HCT116 (cell line): ENCODE measurements around the gene NR2C2AP. TPM values are rescaled to one million over a fixed set of nuclear protein-coding genes. Genes with fewer than 3 reads are reported as not detected.
A peak's percentile ranks its signal among the peaks of the same experiment; 100 is the strongest.

Experiments used
- ATAC-seq: fragments of 200-7000 bp; cut with Tn5 transposase; 2 replicates; pipeline ENCODE4 v1.9.1; 2020; ENCODE audit warnings: mild to moderate bottlenecking, moderate library complexity
- BruUV-seq: library from RNA; stranded (reverse); fragments of 400-500 nt; replicated peaks from 2 replicates; lab custom pipeline; 2021; lab: Mats Ljungman, UMichigan
- CTCF ChIA-PET: fragments of 300-600 bp; sonication (Branson Sonifier 250); formaldehyde crosslinking; loops from one replicate; lab custom pipeline; 2021; ENCODE audit warnings: antibody characterized with exemption; lab: Charles Lee
- POLR2A ChIA-PET: fragments of 300-600, 350-600 bp; sonication (Branson Sonifier 250); formaldehyde crosslinking; loops from one replicate; lab custom pipeline; 2021; ENCODE audit warnings: antibody characterized with exemption; lab: Charles Lee
- RAD21 ChIA-PET, 2 experiments: fragments of 300-600 bp; sonication (Branson Sonifier 250); formaldehyde crosslinking; loops; one replicate each; lab custom pipeline; 2023; ENCODE audit warnings: low total read pairs in 2 of 2; ENCODE audit not compliant: uncharacterized antibody in 2 of 2, unreplicated experiment in 2 of 2, low non-redundant PET in 1 of 2; lab: Charles Lee
- DNase-seq: peaks from one replicate; pipeline ENCODE4 v3.0.0-alpha.2; 2010; ENCODE audit warnings: low read depth, low spot score
- H2AFZ ChIP-seq: fragments of 200-600 bp; shearing (Covaris generic), sonication (generic); 2 replicates; pipeline ENCODE4 v1.6.1; 2017; ENCODE audit warnings: low read depth, mixed run types, mixed read lengths, antibody characterized with exemption, low read length; ENCODE audit not compliant: poor library complexity, severe bottlenecking
- H3K27ac ChIP-seq: 2 replicates; pipeline ENCODE4 v1.5.1; 2012; ENCODE audit warnings: low read depth, low read length
- H3K27me3 ChIP-seq: fragments of 200-600 bp; sonication (generic); 2 replicates; pipeline ENCODE4 v1.6.1; 2016; ENCODE audit warnings: mixed run types, low read length, mixed read lengths; ENCODE audit not compliant: insufficient read depth
- H3K36me3 ChIP-seq, 2 experiments: fragments of 200-500 bp in 1 of 2; fragments of 200-600 bp in 1 of 2; sonication (Bioruptor generic) in 1 of 2; sonication (generic) in 1 of 2; 2 replicates each; pipeline versions ENCODE4 v1.5.1 to v1.6.1; 2014 to 2016; ENCODE audit warnings: low read length in 2 of 2, inconsistent platforms in 1 of 2, mixed read lengths in 1 of 2, mixed run types in 1 of 2; ENCODE audit not compliant: insufficient read depth in 2 of 2, control insufficient read depth in 1 of 2
- H3K4me1 ChIP-seq, 2 experiments: fragments of 200-600 bp in 1 of 2; sonication (generic) in 1 of 2; 2 replicates each; pipeline versions ENCODE4 v1.5.1 to v1.6.1; 2012 to 2017; ENCODE audit warnings: low read length in 2 of 2, inconsistent platforms in 1 of 2, mild to moderate bottlenecking in 1 of 2, mixed read lengths in 1 of 2, mixed run types in 1 of 2, moderate library complexity in 1 of 2; ENCODE audit not compliant: insufficient read depth in 2 of 2, control insufficient read depth in 1 of 2
- H3K4me2 ChIP-seq: fragments of 200-600 bp; sonication (generic); 2 replicates; pipeline ENCODE4 v1.6.1; 2017; ENCODE audit warnings: mixed run types, low read length, mixed read lengths
- H3K4me3 ChIP-seq, 2 experiments: fragments of 200-600 bp in 1 of 2; sonication (generic) in 1 of 2; replicated peaks in 1 of 2; 2 replicates each; pipeline ENCODE4 v1.5.1; 2011 to 2016; ENCODE audit warnings: low read length in 2 of 2, control low read depth in 1 of 2, low read depth in 1 of 2, mild to moderate bottlenecking in 1 of 2, mixed read lengths in 1 of 2, mixed run types in 1 of 2
- H3K79me2 ChIP-seq: fragments of 200-600 bp; sonication (generic); 2 replicates; pipeline ENCODE4 v1.6.1; 2017; ENCODE audit warnings: mild to moderate bottlenecking, mixed run types, low read length, moderate library complexity, mixed read lengths; ENCODE audit not compliant: insufficient read depth
- H3K9ac ChIP-seq: fragments of 200-600 bp; sonication (generic); 2 replicates; pipeline ENCODE4 v1.6.1; 2016; ENCODE audit warnings: low read length, mixed read lengths
- H3K9me2 ChIP-seq: fragments of 200-600 bp; sonication (generic), shearing (Covaris generic); 2 replicates; pipeline ENCODE4 v1.6.1; 2017; ENCODE audit warnings: mixed run types, mild to moderate bottlenecking, moderate library complexity; ENCODE audit not compliant: insufficient read depth
- H3K9me3 ChIP-seq, 2 experiments: fragments of 200-500 bp in 1 of 2; fragments of 200-600 bp in 1 of 2; sonication (Bioruptor generic) in 1 of 2; sonication (generic) in 1 of 2; 2 replicates each; pipeline ENCODE4 v1.6.1; 2014 to 2017; ENCODE audit warnings: low read length in 2 of 2, mixed read lengths in 2 of 2, inconsistent platforms in 1 of 2, low read depth in 1 of 2, mild to moderate bottlenecking in 1 of 2, mixed run types in 1 of 2, moderate library complexity in 1 of 2; ENCODE audit not compliant: control insufficient read depth in 1 of 2, insufficient read depth in 1 of 2
- H4K20me1 ChIP-seq: fragments of 200-600 bp; sonication (generic), shearing (Covaris generic); 2 replicates; pipeline ENCODE4 v1.6.1; 2017; ENCODE audit warnings: mixed run types, mild to moderate bottlenecking, moderate library complexity; ENCODE audit not compliant: insufficient read depth
- ATF3 ChIP-seq: IDR thresholded peaks from 2 replicates; pipeline ENCODE4 v1.6.1; 2012
- CBX3 ChIP-seq: IDR thresholded peaks from 2 replicates; pipeline ENCODE4 v1.6.1; 2012; ENCODE audit warnings: low read depth
- CTCF ChIP-seq, 3 experiments: fragments of 200-600 bp in 1 of 3; sonication (generic) in 1 of 3; IDR thresholded peaks in 2 of 3; conservative IDR thresholded peaks in 1 of 3; 2 replicates each; pipeline ENCODE4 v1.5.1; 2012 to 2017; ENCODE audit warnings: low read depth in 2 of 3, low read length in 2 of 3, antibody characterized with exemption in 1 of 3, borderline replicate concordance in 1 of 3, control low read depth in 1 of 3, mild to moderate bottlenecking in 1 of 3, mixed read lengths in 1 of 3, mixed run types in 1 of 3, moderate library complexity in 1 of 3; ENCODE audit not compliant: insufficient read depth in 1 of 3
- EGR1 ChIP-seq: IDR thresholded peaks from 2 replicates; pipeline ENCODE4 v1.6.1; 2012; ENCODE audit warnings: low read depth
- ELF1 ChIP-seq: IDR thresholded peaks from 2 replicates; pipeline ENCODE4 v1.6.1; 2012; ENCODE audit warnings: low read depth, borderline replicate concordance
- EZH2 ChIP-seq: fragments of 200-600 bp; sonication (generic); IDR thresholded peaks from 2 replicates; pipeline ENCODE4 v1.6.1; 2017; ENCODE audit warnings: antibody characterized with exemption, mixed run types
- EZH2phosphoT487 ChIP-seq: fragments of 200-600 bp; IDR thresholded peaks from 2 replicates; pipeline ENCODE4 v1.6.1; 2018; ENCODE audit warnings: antibody characterized with exemption, borderline replicate concordance
- MAX ChIP-seq: IDR thresholded peaks from 2 replicates; pipeline ENCODE4 v1.6.1; 2012
- POLR2A ChIP-seq: IDR thresholded peaks from 2 replicates; pipeline ENCODE4 v1.7.0; 2011; ENCODE audit warnings: borderline replicate concordance; ENCODE audit not compliant: insufficient read depth, insufficient read length; ENCODE audit errors: extremely low read depth
- RAD21 ChIP-seq: IDR thresholded peaks from 2 replicates; pipeline ENCODE4 v1.6.1; 2012; ENCODE audit warnings: low read depth, mild to moderate bottlenecking
- REST ChIP-seq: IDR thresholded peaks from 2 replicates; pipeline ENCODE4 v1.6.1; 2012; ENCODE audit warnings: low read depth
- SIN3A ChIP-seq: IDR thresholded peaks from 2 replicates; pipeline ENCODE4 v1.6.1; 2012; ENCODE audit warnings: low read depth
- SP1 ChIP-seq: IDR thresholded peaks from 2 replicates; pipeline ENCODE4 v1.6.1; 2012; ENCODE audit warnings: low read depth
- TCF7L2 ChIP-seq: IDR thresholded peaks from 2 replicates; pipeline ENCODE4 v1.7.0; 2011; ENCODE audit warnings: borderline replicate concordance, inconsistent platforms; ENCODE audit not compliant: insufficient read depth, insufficient read length; ENCODE audit errors: extremely low read depth
- ZBTB33 ChIP-seq: IDR thresholded peaks from 2 replicates; pipeline ENCODE4 v1.6.1; 2011; ENCODE audit warnings: mild to moderate bottlenecking, low read length, moderate library complexity; ENCODE audit not compliant: insufficient replicate concordance; ENCODE audit errors: extremely low read depth
- ZFX ChIP-seq: fragments of 450-650 bp; IDR thresholded peaks from 2 replicates; pipeline ENCODE4 v1.6.1; 2017
- intact Hi-C: fragments of 100-400 bp; cut with micrococcal nuclease; formaldehyde crosslinking; loops from 2 replicates; pipeline ENCODE4 v1.10.0; 2022
- total RNA-seq: library from RNA; stranded (reverse); gene quantifications from one replicate; pipeline ENCODE4 v1.2.1, GENCODE V29; 2021; ENCODE audit not compliant: unreplicated experiment

Gene NR2C2AP
- total RNA-seq, 1 experiment from 2014 or later = 45.3 TPM

- H2AFZ ChIP-seq = no peak within 1 kb of the TSS
- peaks cover 9 to 10% of the 10 kb centered on the region in 2 experiments; a peak in 3 of 4 replicates for H3K4me1 ChIP-seq
- H4K20me1 ChIP-seq = no peaks in the 10 kb centered on the region
- DNase-seq (no peak), ATAC-seq (peak; percentile 58)
- RAD21 ChIA-PET = no interaction called here
- no peaks in the 10 kb centered on the region for H3K36me3 ChIP-seq
- no peaks in the 10 kb centered on the region for H3K27me3 ChIP-seq
- H3K79me2 ChIP-seq = no peaks in the 10 kb centered on the region
- TF ChIP-seq TCF7L2 (no peak), POLR2A (no peak), EGR1 (no peak), SP1 (no peak), EZH2phosphoT487 (no peak), ELF1 (no peak), RAD21 (no peak), MAX (no peak), ZFX (no peak), EZH2 (no peak), ATF3 (no peak), CBX3 (no peak), REST (no peak), CTCF (IDR thresholded peaks at IDR 0.05 in 2 of 3, conservative IDR thresholded peaks at IDR 0.05 in 1 of 3; ENCODE audit: borderline replicate concordance in 1 of 3, insufficient read depth in 1 of 3, low read depth in 2 of 3, low read length in 2 of 3) (no peak), ZBTB33 (no peak), SIN3A (no peak)
- intact Hi-C loops = no loop called here
- no peak within 1 kb of the TSS for H3K27ac ChIP-seq
- POLR2A ChIA-PET = no interaction called here
- CTCF ChIA-PET = no interaction called here
- H3K9me2 ChIP-seq = no peaks in the 10 kb centered on the region
- no peak within 1 kb of the TSS for H3K4me2 ChIP-seq
- H3K9me3 ChIP-seq = no peaks in the 10 kb centered on the region
- no peak within 1 kb of the TSS for H3K9ac ChIP-seq
- BruUV-seq = no TSS peak
- no peak within 1 kb of the TSS for H3K4me3 ChIP-seq
These were observed 33.0 kb downstream of the NR2C2AP start, which contains the start of gene MEF2B for GRCh38 chr19:19170053-19170872. Gene MEF2B (minus strand): TSS chr19:19170263. CDS start chr19:19150735, 19,528 bp downstream.
